ENCODE measurements around the gene ZNF205. TPM values are rescaled to one million over a fixed set of nuclear protein-coding genes. Genes with fewer than 3 reads are reported as not detected.

The ZNF205 gene
- total RNA-seq = 10.7 and 13.8 TPM in 2 replicates

DNA sequence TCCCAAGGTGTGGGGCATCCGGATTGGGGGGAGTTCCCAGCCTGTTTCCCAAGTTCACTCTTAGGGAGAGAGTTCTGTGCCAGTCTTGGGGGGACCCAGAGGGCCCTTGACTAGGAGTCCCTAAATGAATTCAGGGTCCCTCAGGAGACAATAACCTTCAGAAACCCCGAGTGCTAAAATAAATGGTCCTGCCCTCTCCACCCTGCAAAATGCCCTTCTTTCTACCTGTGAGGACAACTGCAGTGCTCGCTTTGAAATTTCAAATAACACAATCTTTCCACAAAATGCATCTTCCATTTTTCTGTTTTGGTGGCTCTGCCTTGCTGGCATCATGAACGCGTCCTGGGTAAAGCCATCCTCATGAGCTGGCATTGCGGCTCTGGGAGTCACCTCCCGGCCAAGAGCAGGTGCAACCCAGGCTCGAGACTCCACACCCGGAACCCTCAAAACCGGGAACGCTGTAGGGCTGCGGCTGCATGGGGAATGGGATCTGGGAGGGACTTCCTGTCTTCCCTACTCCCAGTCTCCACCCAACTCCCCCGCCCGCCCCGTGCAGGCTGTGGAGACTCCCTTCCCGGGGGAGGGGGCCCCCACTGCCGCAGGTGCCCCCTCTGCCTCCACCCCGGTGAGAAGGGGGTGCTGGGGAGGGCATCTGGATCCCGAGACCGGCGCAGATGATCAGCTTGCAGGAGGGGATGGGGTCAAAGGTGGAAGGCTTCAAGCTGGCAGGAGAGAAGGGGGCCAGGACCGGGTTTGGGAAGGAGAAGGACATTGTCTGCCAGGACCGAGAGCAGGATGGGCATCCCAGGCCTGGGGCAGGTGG lies at the start of gene ZNF205:
TSS of gene ZNF205 (plus strand) at position 529 of the 823 bp plus-strand sequence. CDS start 845 bp downstream, outside the sequence.

DNA sequence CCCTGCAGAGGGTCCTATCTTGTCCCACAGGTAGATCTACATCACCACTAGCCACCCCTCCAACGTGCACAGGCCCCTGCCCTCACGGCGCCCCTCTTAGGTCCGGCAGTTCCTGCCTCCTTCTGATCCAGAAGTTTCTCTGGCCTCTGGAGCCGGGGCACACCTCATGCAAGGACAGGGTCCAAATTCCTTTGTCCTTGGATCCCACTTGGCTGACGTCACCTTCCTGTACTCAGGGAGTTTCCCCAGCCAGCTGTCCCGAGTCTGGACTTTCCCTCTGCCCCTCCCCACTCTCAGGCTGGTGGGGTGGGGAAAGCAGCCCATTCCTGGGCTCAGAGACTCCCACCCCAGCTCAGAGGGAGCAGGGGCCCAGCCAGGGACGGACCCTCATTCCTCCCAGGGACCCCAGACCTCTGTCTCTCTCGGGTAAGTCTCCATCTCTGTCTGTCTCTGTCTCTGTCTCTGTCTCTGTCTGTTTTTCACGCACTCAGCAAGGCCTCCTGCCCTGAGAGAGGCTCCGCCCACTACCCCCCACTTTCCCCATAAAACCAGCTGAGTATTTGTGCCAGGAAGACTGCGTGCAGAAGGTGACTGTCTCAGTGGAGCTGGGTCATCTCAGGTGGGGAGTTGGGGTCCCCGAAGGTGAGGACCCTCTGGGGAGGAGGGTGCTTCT lies 47.2 kb upstream of the ZNF205 start, which contains the start of gene IL32:
TSS of gene IL32 (plus strand) at position 572 of the 673 bp plus-strand sequence. CDS start 172 bp downstream, outside the sequence.

DNA sequence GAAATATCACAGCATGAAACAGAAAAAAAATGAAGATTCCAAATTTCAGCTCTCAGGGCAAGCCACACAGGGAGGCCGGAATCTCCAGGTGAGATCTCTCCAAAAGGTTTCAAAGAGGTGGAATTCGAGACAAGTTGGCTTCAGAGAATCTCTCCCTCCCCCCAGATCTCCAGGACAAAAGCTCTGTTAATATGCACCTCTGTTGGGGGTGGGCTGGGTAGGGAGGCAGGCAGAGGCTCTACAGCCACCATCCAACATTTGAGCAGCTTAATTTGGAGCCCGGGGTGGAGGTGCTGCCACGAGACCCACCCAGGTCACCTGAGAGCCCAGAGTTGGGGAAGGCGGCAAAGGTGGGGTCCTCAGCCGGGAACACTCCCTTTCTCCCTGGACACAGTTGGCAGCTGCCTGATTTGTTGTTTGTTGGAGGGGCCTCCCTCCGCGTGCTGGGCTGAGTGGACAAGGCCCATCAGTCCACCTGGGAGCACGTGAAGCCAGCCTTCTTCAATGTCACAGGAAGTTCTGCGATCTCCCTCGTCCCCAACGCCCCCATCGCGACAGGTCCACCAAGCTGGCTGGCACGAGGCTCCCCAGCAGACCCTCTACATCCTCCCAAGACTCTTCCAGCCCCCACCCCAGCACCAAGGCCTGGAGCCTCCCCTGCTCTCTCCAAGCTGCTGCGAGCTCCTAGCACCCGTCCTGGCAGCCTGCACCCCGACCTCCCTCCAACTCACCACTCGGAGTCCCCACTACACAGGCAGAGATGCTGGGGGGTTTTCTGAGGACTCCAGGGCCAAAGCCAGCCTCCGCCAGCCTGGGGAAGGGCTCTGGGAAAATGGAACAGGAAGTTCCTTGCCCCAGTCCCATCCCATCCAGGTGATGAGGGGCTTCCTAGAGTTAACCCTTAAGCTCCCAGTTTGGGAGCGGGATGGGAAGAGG lies 13.7 kb upstream of the ZNF205 start, which contains the start of gene ZSCAN10:
TSS of gene ZSCAN10 (minus strand) at position 836 of the 936 bp plus-strand sequence. CDS start 6,357 bp downstream, outside the sequence.

DNA sequence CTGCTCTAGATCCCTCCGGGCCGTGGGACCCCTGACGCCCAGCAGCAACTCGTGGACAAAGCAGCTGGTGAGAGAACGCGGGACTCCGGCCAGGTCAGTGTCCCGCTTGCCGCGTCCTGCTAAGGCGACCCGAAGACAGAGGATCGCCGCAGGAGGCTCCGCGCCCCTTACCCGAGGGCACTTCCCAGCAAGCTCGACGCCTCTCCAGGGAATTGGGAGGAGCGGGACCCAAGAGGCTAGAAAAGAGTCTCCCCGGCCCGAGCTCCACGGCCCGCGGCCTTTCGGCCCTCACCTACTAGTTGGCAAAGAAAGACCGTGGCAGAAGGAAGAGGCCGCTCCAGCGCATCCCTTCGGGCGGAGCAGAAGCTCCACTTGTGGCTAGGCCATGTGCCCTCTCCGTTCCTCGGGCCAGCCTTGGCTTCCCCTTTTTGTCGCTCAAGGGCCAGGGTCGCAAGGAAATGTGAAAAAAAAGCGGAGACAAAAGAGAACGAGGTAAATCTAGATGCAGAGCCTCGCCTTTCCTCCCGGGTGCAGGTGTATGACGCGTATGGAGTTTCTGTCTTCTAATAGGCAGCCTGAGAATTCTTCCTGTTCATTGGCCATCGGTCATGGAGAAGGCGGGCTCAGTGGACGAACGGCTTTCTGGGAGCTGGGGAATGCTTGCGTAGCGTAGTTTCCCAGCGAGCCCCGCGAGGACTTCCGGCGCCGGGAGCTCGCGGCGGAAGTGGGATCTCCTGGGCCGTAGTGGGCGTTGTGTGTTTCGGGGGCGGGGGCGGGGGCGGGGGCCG lies 22.1 kb downstream of the ZNF205 start, which contains the start of gene ZNF213:
TSS of gene ZNF213 (plus strand) at position 692 of the 788 bp plus-strand sequence. CDS start 2,252 bp downstream, outside the sequence.

Other genes with a start within 250 kb of the ZNF205 start
- 75.6 and 81.2 TPM in 2 replicates for gene FLYWCH2, start 229.4 kb upstream of the ZNF205 start, total RNA-seq
- 22.6 and 28.2 TPM in 2 replicates for gene FLYWCH1, start 200.7 kb upstream of the ZNF205 start, total RNA-seq
- gene KREMEN2, start 148.3 kb upstream of the ZNF205 start, total RNA-seq = not detected in 2 replicates
- 10.0 and 10.5 TPM in 2 replicates for gene PAQR4, start 143.2 kb upstream of the ZNF205 start, total RNA-seq
- gene PKMYT1, start 132.1 kb upstream of the ZNF205 start, total RNA-seq = 5.8 and 14.6 TPM in 2 replicates
- not detected in 2 replicates for gene CLDN9, start 99.7 kb upstream of the ZNF205 start, total RNA-seq
- gene CLDN6, start 94.4 kb upstream of the ZNF205 start, total RNA-seq = 0.16 TPM in 1 of 2 replicates, not detected in the other
- gene TNFRSF12A, start 92.2 kb upstream of the ZNF205 start, total RNA-seq = 164 and 196 TPM in 2 replicates
- 6.5 and 12.0 TPM in 2 replicates for gene HCFC1R1, start 88.6 kb upstream of the ZNF205 start, total RNA-seq
- gene THOC6, start 88.6 kb upstream of the ZNF205 start, total RNA-seq = 18.5 and 19.9 TPM in 2 replicates
- 0.16 TPM in 1 of 2 replicates, not detected in the other for gene BICDL2, start 75.6 kb upstream of the ZNF205 start, total RNA-seq
- not detected in 2 replicates for gene MMP25, start 66.0 kb upstream of the ZNF205 start, total RNA-seq
- 9.7 and 131 TPM in 2 replicates for gene IL32, start 46.9 kb upstream of the ZNF205 start, total RNA-seq
- not detected in 2 replicates for gene ZSCAN10, start 13.3 kb upstream of the ZNF205 start, total RNA-seq
- 3.9 and 5.2 TPM in 2 replicates for gene ZNF213, start 22.4 kb downstream of the ZNF205 start, total RNA-seq
- gene OR1F1, start 75.6 kb downstream of the ZNF205 start, total RNA-seq = not detected in 2 replicates
- gene ZNF200, start 122.6 kb downstream of the ZNF205 start, total RNA-seq = 8.1 and 9.4 TPM in 2 replicates
- not detected in 2 replicates for gene MEFV, start 144.0 kb downstream of the ZNF205 start, total RNA-seq
- 46.5 and 54.7 TPM in 2 replicates for gene ZNF263, start 170.9 kb downstream of the ZNF205 start, total RNA-seq
- 2.5 and 2.8 TPM in 2 replicates for gene TIGD7, start 192.8 kb downstream of the ZNF205 start, total RNA-seq
- 15.4 and 19.0 TPM in 2 replicates for gene ZNF75A, start 192.9 kb downstream of the ZNF205 start, total RNA-seq
- gene OR2C1, start 243.3 kb downstream of the ZNF205 start, total RNA-seq = not detected in 2 replicates

Measured in cardiac atrium fibroblast (primary cell).